ENCODE measurements around the gene PHF2.

DNA sequence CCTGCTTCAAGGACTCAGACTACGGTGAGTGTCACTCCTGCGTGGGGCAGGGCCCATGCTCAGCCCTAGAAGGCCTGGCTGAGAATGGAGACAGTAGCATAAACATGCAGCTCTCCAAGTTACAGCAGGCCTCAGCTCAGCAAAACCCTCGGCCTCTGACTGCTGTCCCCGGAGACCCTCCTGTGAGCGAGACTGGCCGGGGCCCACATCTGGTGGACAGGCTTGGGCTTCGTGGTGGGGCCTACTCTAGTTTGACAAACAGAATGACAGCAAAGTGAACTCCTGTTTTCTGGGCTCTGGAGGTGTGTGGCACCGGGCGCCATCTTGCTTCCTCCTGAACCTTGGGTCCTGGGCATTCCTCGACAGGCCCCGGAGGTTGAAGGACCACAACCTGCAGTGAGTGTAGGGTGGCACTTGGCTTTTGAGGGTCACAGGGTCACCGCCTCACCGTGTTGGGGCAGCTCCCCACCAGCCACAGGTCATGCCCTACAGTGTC, 97.5 kb downstream of the PHF2 start:
- TF ChIP-seq CTCF (IDR thresholded peaks at IDR 0.05), result no peak
- no peak for TF ChIP-seq POLR2AphosphoS5 (IDR thresholded peaks at IDR 0.05; ENCODE audit: low read depth, low read length)
- TF ChIP-seq FOXJ3 (CRISPR knock-in tag; IDR thresholded peaks at IDR 0.05), result no peak
- TF ChIP-seq RAD21 (IDR thresholded peaks at IDR 0.05; ENCODE audit: low read length), result no peak
- no peak for TF ChIP-seq NFIC (IDR thresholded peaks at IDR 0.05; ENCODE audit: borderline replicate concordance)
- no peak for TF ChIP-seq SIN3A (IDR thresholded peaks at IDR 0.05; ENCODE audit: borderline replicate concordance, low read depth, low read length)

All from SK-N-SH (cell line).